ENCODE measurements around the gene RBBP8NL. TPM values are rescaled to one million over a fixed set of nuclear protein-coding genes. Genes with fewer than 3 reads are reported as not detected.
"Not testable (repeated sequence)": the region's sequence is repeated elsewhere in the genome, so short reads cannot be mapped to it uniquely, and the experiment has no call there.

Gene RBBP8NL
- total RNA-seq, 2 donors from 2014 or later: 0.40 TPM; not detected in 1

GRCh38 chr20:62376112-62377063, 51.0 kb downstream of the RBBP8NL start:
- H3K9me3 ChIP-seq (ENCODE audit: control insufficient read depth, low read length): no peaks in the 10 kb centered on the region
- no peaks in the 10 kb centered on the region for H3K27me3 Mint-ChIP-seq (ENCODE audit: insufficient read depth)
- peaks cover 19% of the 10 kb centered on the region for H3K4me1 ChIP-seq (ENCODE audit: control insufficient read depth, insufficient read depth, low read length)
- peak overlapping the region; percentile 84 for H3K27ac Mint-ChIP-seq
- H3K4me3 Mint-ChIP-seq: no peak overlapping the region
- peak overlapping the region; percentile 80 for H3K27ac ChIP-seq (ENCODE audit: low read depth, low read length)
- no peak overlapping the region for H3K4me3 ChIP-seq (ENCODE audit: low read length)
- peak; percentile 83 for TF ChIP-seq CTCF (conservative IDR thresholded peaks at IDR 0.05)
- H3K27me3 ChIP-seq (ENCODE audit: control insufficient read depth, insufficient read depth, low read length, poor library complexity, severe bottlenecking): no peaks in the 10 kb centered on the region
- peaks cover 4% of the 10 kb centered on the region for H3K9me3 Mint-ChIP-seq
- peaks cover 7% of the 10 kb centered on the region for H3K4me1 Mint-ChIP-seq
- no peaks in the 10 kb centered on the region for H3K36me3 ChIP-seq (ENCODE audit: control insufficient read depth, insufficient read depth, low read length)
- peak; percentile 96 for DNase-seq
- H3K9ac ChIP-seq (ENCODE audit: extremely low read depth, low read length, poor library complexity, severe bottlenecking): peak overlapping the region; percentile 51
- WGBS, 2 experiments (ENCODE audit: insufficient coverage in 1 of 2, insufficient read length in 1 of 2): 67 to 69% methylated on average over 14 to 26 of the region's 26 CpGs
- H3K36me3 Mint-ChIP-seq (ENCODE audit: low read depth): peaks cover 2% of the 10 kb centered on the region

- peaks cover 6% of the 10 kb centered on the region for H3K4me1 Mint-ChIP-seq
- no peaks in the 10 kb centered on the region for H3K36me3 Mint-ChIP-seq (ENCODE audit: low read depth)
- 91 to 92% methylated on average over 16 to 24 of the region's 24 CpGs for WGBS, 2 experiments (ENCODE audit: insufficient coverage in 1 of 2, insufficient read length in 1 of 2)
- Histone ChIP-seq H3K27me3 (ENCODE audit: control insufficient read depth, insufficient read depth, low read length, poor library complexity, severe bottlenecking) (no peaks in the 10 kb centered on the region), H3K9me3 (ENCODE audit: control insufficient read depth, low read length) (no peaks in the 10 kb centered on the region), H3K4me1 (ENCODE audit: control insufficient read depth, insufficient read depth, low read length) (peaks cover 19% of the 10 kb centered on the region), H3K9ac (ENCODE audit: extremely low read depth, low read length, poor library complexity, severe bottlenecking) (no peak overlapping the region), H3K27ac (ENCODE audit: low read depth, low read length) (no peak overlapping the region), H3K4me3 (ENCODE audit: low read length) (no peak overlapping the region), H3K36me3 (ENCODE audit: control insufficient read depth, insufficient read depth, low read length) (no peaks in the 10 kb centered on the region)
- peaks cover under 1% of the 10 kb centered on the region for H3K27me3 Mint-ChIP-seq (ENCODE audit: insufficient read depth)
- no peak for TF ChIP-seq CTCF (conservative IDR thresholded peaks at IDR 0.05)
- H3K9me3 Mint-ChIP-seq: peaks cover 4% of the 10 kb centered on the region
- no peak overlapping the region for H3K4me3 Mint-ChIP-seq
- no peak for DNase-seq
- peak overlapping the region; percentile 14 for H3K27ac Mint-ChIP-seq
These were observed 52.8 kb downstream of the RBBP8NL start for GRCh38 chr20:62374331-62375152.

GRCh38 chr20:62373631-62374179, 53.6 kb downstream of the RBBP8NL start:
- H3K4me3 Mint-ChIP-seq; H3K27ac Mint-ChIP-seq; DNase-seq; H3K27me3 ChIP-seq (ENCODE audit: control insufficient read depth, insufficient read depth, low read length, poor library complexity, severe bottlenecking); H3K27me3 Mint-ChIP-seq (ENCODE audit: insufficient read depth); H3K4me3 ChIP-seq (ENCODE audit: low read length); H3K9me3 ChIP-seq (ENCODE audit: control insufficient read depth, low read length); H3K36me3 Mint-ChIP-seq (ENCODE audit: low read depth); H3K36me3 ChIP-seq (ENCODE audit: control insufficient read depth, insufficient read depth, low read length); H3K27ac ChIP-seq (ENCODE audit: low read depth, low read length); H3K9ac ChIP-seq (ENCODE audit: extremely low read depth, low read length, poor library complexity, severe bottlenecking); H3K9me3 Mint-ChIP-seq: not testable (repeated sequence)
- peaks cover 24% of the 10 kb centered on the region for H3K4me1 ChIP-seq (ENCODE audit: control insufficient read depth, insufficient read depth, low read length)
- H3K4me1 Mint-ChIP-seq: peaks cover 12% of the 10 kb centered on the region
- whole genome bisulfite sequencing, 2 experiments (ENCODE audit: insufficient coverage in 1 of 2, insufficient read length in 1 of 2): 86 to 88% methylated on average over 14 to 27 of the region's 40 CpGs
